HG03521 (cell line): ENCODE measurements around the gene MED29.

Source experiments
- ATAC-seq: cut with Tn5 transposase; IDR thresholded peaks from one replicate; pipeline ENCODE4 v1.9.1; 2021; ENCODE audit warnings: mild to moderate bottlenecking, moderate library complexity; ENCODE audit not compliant: unreplicated experiment

Gene MED29

DNA sequence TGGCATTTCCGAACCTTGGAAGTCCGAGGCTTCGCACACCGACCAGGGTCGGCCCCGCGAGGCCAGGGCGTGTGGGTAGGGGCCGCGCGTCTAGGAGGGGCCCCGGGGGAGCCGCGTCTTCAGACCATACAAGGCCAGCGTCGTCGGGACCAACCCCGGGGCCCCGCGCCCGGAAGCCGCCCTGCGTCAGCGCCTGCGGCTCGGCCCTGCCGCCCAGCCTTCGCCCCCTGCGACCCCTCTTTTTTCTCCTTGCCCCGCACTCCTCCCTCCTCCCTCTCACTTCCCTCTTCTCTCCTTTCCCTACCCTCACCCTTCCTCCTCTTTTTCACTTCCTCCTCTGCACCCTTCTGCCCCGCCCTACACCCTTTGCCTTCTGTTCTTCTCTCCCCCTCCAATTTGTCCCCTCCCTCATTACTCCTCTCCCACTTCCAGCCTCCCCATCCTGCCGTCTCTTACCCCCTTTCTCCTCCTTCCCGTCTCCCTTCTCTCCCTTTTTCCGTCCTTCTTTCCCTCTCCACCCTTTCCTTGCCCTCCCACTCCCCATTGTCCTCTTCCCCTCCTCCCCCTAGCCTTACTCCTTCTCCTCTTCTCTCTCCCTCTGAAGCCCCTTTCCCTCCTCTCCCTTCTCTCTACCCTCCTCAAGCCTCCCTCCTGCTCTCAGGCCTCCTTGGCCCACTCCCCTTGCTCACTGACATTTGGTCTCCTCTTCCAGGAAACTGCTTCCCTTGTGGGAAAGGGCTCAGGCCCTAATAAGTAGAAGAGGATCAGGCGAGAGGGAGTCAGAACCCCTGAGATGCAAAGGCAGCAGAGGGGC is 19.0 kb downstream of the MED29 start:
- ATAC-seq, result peak; percentile 17

DNA sequence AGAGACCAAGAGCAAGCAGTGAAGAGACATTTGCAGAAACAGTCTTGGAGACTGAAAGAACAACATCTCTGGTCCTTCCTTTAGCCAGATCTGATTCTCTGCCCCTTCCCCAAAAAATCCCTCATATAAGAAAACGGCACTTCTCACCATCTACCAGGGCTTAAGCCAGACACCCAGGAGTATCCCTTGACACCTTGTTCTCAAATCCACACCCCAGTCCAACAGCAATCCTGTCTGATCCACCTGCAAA is 19.6 kb downstream of the MED29 start:
- no peak for ATAC-seq

DNA sequence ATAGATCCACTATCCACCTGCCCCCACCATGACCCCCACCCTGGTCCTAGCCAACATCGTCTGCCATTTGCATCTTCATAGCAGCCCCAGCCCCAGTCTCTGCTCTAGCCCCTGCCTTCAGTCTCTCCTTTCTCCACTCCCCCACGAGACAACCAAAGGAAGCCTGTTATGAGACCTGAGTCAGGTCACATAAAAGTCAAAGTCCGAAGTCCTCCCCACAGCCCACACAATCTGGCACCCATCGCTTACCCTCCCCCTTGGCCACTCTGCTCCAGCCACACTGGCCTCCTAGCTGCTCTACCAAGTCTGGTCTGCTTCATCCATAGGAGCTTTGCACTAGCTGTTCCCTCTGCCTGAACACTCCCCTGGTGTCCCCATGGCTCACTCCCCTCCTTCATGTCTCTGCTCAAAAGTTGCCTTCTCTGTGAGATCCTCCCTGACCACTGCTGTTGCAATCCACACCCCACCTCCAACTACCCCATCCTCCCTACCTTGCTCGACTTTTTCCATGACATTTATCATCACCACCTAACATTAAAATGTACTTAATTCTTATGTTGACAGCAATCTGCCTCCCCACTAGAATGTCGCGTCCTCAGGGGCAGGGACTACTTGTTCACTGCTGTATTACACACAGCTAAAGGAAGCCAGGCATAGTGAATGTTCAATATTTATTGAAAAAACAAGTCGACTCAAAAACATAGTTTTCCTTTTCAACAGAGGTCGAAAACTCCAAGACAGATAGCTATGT is 20.1 kb downstream of the MED29 start:
- ATAC-seq, result no peak

DNA sequence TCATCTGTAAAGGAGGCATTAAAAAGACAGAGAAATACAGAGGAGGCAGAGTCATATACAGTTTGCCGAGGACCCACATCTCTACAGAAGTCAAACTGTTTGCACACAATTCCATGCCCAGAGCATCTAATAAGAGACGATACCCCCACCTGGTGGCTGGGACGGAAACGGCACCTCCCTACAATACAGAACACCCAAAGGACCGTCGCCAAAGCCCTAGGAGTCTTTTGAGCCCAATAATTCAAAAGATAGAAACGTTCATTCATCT is 20.6 kb downstream of the MED29 start:
- ATAC-seq, result peak; percentile 16

- ATAC-seq, result peak; percentile 45
Observed at GRCh38 chr19:39412100-39412866, 21.1 kb downstream of the MED29 start, which contains the start of gene PLEKHG2. PLEKHG2 (plus strand) TSS chr19:39412669; CDS start chr19:39414087, 1,418 bp downstream.

DNA sequence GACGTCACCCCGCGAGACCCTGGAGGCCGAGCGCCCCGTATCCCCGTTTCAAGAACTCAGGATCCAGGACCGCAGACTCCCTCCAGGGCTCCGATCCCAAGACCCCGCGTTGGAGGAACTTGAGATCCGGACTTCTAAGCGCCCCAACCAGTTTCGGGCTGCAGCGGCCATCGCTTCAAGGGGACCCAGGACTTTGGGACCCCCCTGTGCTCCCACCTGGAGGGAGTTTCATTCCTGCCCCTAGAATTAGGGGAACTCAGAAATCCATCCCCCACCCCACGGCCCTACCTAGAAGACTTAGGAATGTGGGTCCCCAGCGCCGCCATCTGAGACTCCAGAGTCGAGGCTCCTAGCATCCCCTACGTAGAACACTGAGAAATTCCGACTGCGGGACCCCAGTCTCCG is 21.7 kb downstream of the MED29 start:
- ATAC-seq, result no peak

DNA sequence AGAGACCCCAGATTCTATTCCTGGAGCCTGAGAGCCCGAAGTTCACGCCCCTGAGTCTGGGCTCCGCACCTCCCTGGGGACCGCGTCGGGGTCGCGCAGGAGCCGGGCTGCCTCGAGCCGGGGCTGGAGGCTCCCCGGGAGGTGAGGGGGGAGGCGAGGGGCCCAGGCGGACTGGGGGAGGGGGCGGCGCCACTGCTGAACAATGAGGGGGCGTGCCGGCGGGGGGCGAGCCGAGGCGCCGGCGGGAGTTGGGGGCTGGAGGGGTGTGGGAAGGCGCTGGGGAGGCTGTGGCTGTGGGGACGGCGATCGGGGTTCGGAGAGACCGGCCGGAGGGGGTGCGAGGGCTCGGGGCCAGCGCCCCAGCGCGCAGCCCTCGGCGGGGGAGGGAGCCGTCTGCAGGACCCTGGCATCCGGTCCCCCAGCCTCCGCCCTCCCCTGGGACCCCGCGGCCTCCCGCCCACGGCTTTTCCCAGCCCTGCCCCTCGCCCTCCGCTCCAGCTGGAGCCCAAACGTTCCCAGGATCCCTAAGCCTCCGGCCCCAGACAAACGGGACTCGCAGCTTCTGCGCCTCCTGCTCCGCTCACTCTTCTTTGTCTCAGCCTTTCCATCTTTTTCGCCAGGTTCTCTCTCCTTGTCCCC is 22.2 kb downstream of the MED29 start:
- ATAC-seq, result no peak

GRCh38 chr19:39413911-39414608 is 22.9 kb downstream of the MED29 start:
- no peak for ATAC-seq

DNA sequence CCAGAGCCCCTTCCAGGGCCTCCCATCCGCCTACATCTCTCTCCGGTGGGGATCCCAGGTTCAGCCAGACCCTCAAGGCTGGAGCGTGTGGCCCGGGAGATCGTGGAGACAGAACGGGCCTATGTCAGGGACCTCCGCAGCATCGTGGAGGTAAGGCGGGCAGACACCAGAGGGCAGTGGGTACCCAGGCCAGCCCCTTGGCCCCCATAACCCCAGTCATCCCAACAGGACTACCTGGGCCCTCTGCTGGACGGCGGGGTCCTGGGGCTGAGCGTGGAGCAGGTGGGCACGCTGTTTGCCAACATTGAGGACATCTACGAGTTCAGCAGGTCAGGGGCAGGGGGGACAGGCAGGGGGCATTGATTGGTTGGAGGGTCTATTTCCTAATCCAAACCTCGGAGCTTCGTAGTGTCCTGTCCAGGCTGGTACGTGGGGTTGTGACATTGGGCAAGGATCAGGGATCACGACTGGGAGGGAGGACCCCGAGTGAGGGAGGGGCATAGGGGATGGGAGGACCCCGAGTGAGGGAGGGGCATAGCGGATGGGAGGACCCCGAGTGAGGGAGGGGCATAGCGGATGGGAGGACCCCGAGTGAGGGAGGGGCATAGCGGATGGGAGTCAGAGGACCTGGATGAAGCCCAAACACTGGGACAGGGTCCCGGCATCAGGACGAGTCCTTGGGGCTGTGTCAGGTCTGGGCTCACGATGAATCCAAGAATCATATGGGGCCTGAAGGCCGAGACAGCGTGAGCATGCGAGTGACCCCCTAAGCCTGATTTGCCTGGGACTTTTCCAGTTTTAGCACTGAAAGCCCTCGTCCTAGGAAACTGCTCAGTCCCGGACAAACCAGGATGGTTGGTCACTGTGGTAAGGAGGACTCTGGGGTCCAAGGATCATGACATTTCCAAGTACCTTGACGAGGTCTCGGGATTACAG is 24.2 kb downstream of the MED29 start:
- no peak for ATAC-seq

GRCh38 chr19:39416152-39417120 is 25.3 kb downstream of the MED29 start:
- no peak for ATAC-seq

GRCh38 chr19:39417463-39418181 is 26.4 kb downstream of the MED29 start:
- no peak for ATAC-seq

DNA sequence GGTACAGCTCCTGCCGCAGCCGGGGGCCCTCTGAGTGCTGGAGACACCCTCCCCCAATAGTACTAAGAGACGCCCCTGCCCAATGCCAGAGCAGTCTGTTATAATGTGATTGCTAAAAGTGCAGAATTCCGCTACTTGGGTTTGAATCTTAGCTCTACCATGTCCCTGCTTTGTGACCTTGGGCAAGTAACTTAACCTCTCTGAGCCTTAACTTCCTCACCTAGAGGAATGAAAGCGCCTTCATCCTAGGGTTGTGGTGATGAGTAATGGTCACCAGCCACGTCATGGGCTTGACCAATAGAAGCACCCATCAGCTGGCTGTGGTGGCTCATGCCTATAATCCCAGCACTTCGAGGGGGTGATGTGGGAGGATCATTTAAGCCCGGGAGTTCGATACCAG is 27.8 kb downstream of the MED29 start:
- ATAC-seq, result no peak

- ATAC-seq, result no peak
Observed at GRCh38 chr19:39420769-39421168, 29.6 kb downstream of the MED29 start.

GRCh38 chr19:39422020-39422419 is 30.8 kb downstream of the MED29 start:
- ATAC-seq, result no peak

DNA sequence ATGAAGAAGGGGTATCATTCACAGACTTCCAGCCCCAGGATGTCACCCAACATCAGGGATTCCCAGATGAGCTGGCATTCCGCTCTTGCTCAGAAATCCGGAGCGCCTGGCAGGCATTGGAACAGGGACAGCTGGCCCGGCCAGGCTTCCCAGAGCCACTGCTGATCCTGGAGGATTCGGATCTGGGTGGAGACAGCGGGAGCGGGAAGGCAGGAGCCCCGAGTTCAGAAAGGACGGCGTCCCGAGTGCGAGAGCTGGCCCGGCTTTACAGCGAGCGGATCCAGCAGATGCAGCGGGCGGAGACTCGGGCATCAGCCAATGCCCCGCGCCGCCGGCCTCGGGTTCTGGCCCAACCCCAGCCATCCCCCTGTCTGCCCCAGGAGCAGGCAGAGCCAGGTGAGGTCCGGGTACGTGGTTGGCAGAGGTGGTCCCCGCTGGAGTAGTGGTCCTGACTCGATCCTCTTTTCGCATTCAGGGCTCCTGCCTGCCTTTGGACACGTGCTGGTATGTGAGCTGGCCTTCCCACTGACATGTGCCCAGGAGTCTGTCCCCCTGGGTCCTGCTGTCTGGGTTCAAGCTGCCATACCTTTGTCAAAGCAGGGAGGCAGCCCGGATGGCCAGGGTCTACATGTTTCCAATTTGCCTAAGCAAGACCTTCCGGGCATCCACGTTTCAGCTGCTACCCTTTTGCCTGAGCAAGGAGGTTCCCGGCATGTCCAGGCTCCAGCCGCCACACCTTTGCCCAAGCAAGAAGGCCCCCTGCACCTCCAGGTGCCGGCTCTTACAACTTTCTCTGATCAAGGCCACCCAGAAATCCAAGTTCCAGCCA is 32.3 kb downstream of the MED29 start:
- no peak for ATAC-seq

- ATAC-seq, result no peak
Observed at GRCh38 chr19:39424934-39425333, 33.8 kb downstream of the MED29 start.

GRCh38 chr19:39425744-39426143 is 34.6 kb downstream of the MED29 start:
- no peak for ATAC-seq
